IMR-90 (cell line): ENCODE results near the gene TMEM72. TPM values are rescaled to one million over a fixed set of nuclear protein-coding genes. Genes with fewer than 3 reads are reported as not detected.

Source experiments
- ATAC-seq: fragments of 200-7000 bp; cut with Tn5 transposase; 2 replicates; pipeline ENCODE4 v1.9.1; 2020; ENCODE audit warnings: low read depth, mild to moderate bottlenecking, moderate library complexity
- BruUV-seq: library from RNA; stranded (reverse); fragments of 400-500 nt; replicated peaks from 2 replicates; lab custom pipeline; 2021; lab: Mats Ljungman, UMichigan
- CTCF ChIA-PET: fragments of 300-600 bp; formaldehyde crosslinking; extraction: SDS; loops from one replicate; lab custom pipeline; 2021; ENCODE audit warnings: antibody characterized with exemption; lab: Yijun Ruan, JAX
- POLR2A ChIA-PET: fragments of 300-600 bp; sonication (Branson Sonifier 250); formaldehyde crosslinking; loops from one replicate; lab custom pipeline; 2022; ENCODE audit warnings: antibody characterized with exemption; ENCODE audit not compliant: unreplicated experiment; lab: Charles Lee
- DNase-seq: peaks from one replicate; pipeline ENCODE4 v3.0.0; 2013
- H2AFZ ChIP-seq: replicated peaks from 2 replicates; pipeline ENCODE3; 2013; ENCODE audit warnings: low read length, mild to moderate bottlenecking; ENCODE audit not compliant: poor library complexity
- H2AK5ac ChIP-seq: 2 replicates; pipeline ENCODE4 v1.6.1; 2013; ENCODE audit warnings: low read depth, low read length, inconsistent platforms
- H2AK9ac ChIP-seq: replicated peaks from 2 replicates; pipeline ENCODE3; 2013; ENCODE audit warnings: mild to moderate bottlenecking, low read depth, low read length, moderate library complexity; ENCODE audit not compliant: poor library complexity
- H2BK120ac ChIP-seq: 2 replicates; pipeline ENCODE4 v1.6.1; 2013; ENCODE audit warnings: low read depth, low read length, inconsistent platforms
- H2BK15ac ChIP-seq: 3 replicates; pipeline ENCODE4 v1.6.1; 2013; ENCODE audit warnings: low read depth, low read length, inconsistent platforms
- H2BK20ac ChIP-seq: 2 replicates; pipeline ENCODE4 v1.6.1; 2013; ENCODE audit warnings: low read depth, mild to moderate bottlenecking, inconsistent platforms, low read length, moderate library complexity
- H2BK5ac ChIP-seq: 2 replicates; pipeline ENCODE4 v1.6.1; 2013; ENCODE audit warnings: mild to moderate bottlenecking, low read depth, low read length, inconsistent platforms; ENCODE audit not compliant: poor library complexity, severe bottlenecking
- H3K14ac ChIP-seq: replicated peaks from 2 replicates; pipeline ENCODE4 v1.6.1; 2013; ENCODE audit warnings: low read depth, low read length, inconsistent platforms
- H3K18ac ChIP-seq: 2 replicates; pipeline ENCODE4 v1.6.1; 2013; ENCODE audit warnings: low read depth, low read length, control low read depth
- H3K23ac ChIP-seq: 2 replicates; pipeline ENCODE4 v1.6.1; 2013; ENCODE audit warnings: low read depth, low read length, inconsistent platforms
- H3K27ac ChIP-seq: 2 replicates; pipeline ENCODE4 v1.5.1; 2013; ENCODE audit warnings: mild to moderate bottlenecking, control low read depth, low read length; ENCODE audit not compliant: insufficient read depth
- H3K27me3 ChIP-seq: 2 replicates; pipeline ENCODE4 v1.6.1; 2013; ENCODE audit warnings: low read length; ENCODE audit not compliant: control insufficient read depth, insufficient read depth
- H3K36me3 ChIP-seq: 2 replicates; pipeline ENCODE4 v1.6.1; 2013; ENCODE audit warnings: low read length, mixed read lengths; ENCODE audit not compliant: control insufficient read depth, insufficient read depth
- H3K4ac ChIP-seq: 2 replicates; pipeline ENCODE4 v1.6.1; 2013; ENCODE audit warnings: low read depth, low read length, inconsistent platforms
- H3K4me1 ChIP-seq: 2 replicates; pipeline ENCODE4 v1.6.1; 2013; ENCODE audit warnings: low read length, mixed read lengths; ENCODE audit not compliant: control insufficient read depth, insufficient read depth
- H3K4me2 ChIP-seq: 2 replicates; pipeline ENCODE4 v1.6.1; 2013; ENCODE audit warnings: low read depth, mild to moderate bottlenecking, control low read depth, low read length, moderate library complexity
- H3K4me3 ChIP-seq: 2 replicates; pipeline ENCODE4 v1.5.1; 2013; ENCODE audit warnings: low read depth, mild to moderate bottlenecking, control low read depth, low read length, moderate library complexity; ENCODE audit not compliant: insufficient read depth
- H3K56ac ChIP-seq: 2 replicates; pipeline ENCODE4 v1.6.1; 2013; ENCODE audit warnings: low read length, inconsistent platforms; ENCODE audit not compliant: insufficient read depth; ENCODE audit errors: extremely low read depth
- H3K79me1 ChIP-seq, 2 experiments: 2 replicates each; pipeline ENCODE4 v1.6.1; 2013; ENCODE audit warnings: low read length in 2 of 2, inconsistent platforms in 1 of 2, low read depth in 1 of 2
- H3K9ac ChIP-seq: 2 replicates; pipeline ENCODE4 v1.6.1; 2013; ENCODE audit warnings: low read depth, low read length, control low read depth
- H3K9me1 ChIP-seq: 2 replicates; pipeline ENCODE4 v1.6.1; 2013; ENCODE audit warnings: low read length, inconsistent platforms; ENCODE audit not compliant: insufficient read depth
- H3K9me3 ChIP-seq: 2 replicates; pipeline ENCODE4 v1.6.1; 2013; ENCODE audit warnings: low read length; ENCODE audit not compliant: control insufficient read depth, insufficient read depth
- H4K20me1 ChIP-seq: 2 replicates; pipeline ENCODE4 v1.6.1; 2013; ENCODE audit warnings: low read length, inconsistent platforms; ENCODE audit not compliant: insufficient read depth
- H4K5ac ChIP-seq: 2 replicates; pipeline ENCODE4 v1.6.1; 2013; ENCODE audit warnings: mild to moderate bottlenecking, low read depth, low read length, control low read depth
- H4K8ac ChIP-seq, 2 experiments: 2 replicates each; pipeline ENCODE4 v1.6.1; 2013; ENCODE audit warnings: low read depth in 2 of 2, low read length in 2 of 2, control low read depth in 1 of 2, inconsistent platforms in 1 of 2
- H4K91ac ChIP-seq: 2 replicates; pipeline ENCODE4 v1.6.1; 2013; ENCODE audit warnings: low read depth, low read length, inconsistent platforms; ENCODE audit not compliant: insufficient read depth
- CTCF ChIP-seq: conservative IDR thresholded peaks from 2 replicates; pipeline ENCODE4 v1.5.1; 2012; ENCODE audit warnings: mild to moderate bottlenecking, low read depth, low read length, improper control_type of control experiment
- ELK1 ChIP-seq: fragments of 150-350 bp; IDR thresholded peaks from 2 replicates; pipeline ENCODE4 v1.6.1; 2016; ENCODE audit warnings: low read depth, mild to moderate bottlenecking, low read length, moderate library complexity, borderline replicate concordance
- MAZ ChIP-seq: IDR thresholded peaks from 2 replicates; pipeline ENCODE4 v1.6.1; 2012; ENCODE audit warnings: low read depth, mild to moderate bottlenecking, low read length, improper control_type of control experiment, moderate library complexity, borderline replicate concordance
- NFE2L2 ChIP-seq: fragments of 150-350 bp; IDR thresholded peaks from 2 replicates; pipeline ENCODE4 v1.6.1; 2016; ENCODE audit warnings: low read depth, mild to moderate bottlenecking, low read length
- POLR2A ChIP-seq: IDR thresholded peaks from 2 replicates; pipeline ENCODE4 v1.6.1; 2012; ENCODE audit warnings: mild to moderate bottlenecking, low read depth, low read length
- RAD21 ChIP-seq: IDR thresholded peaks from 2 replicates; pipeline ENCODE4 v1.6.1; 2012; ENCODE audit warnings: low read length, improper control_type of control experiment
- RFX5 ChIP-seq: IDR thresholded peaks from 2 replicates; pipeline ENCODE4 v1.8.0; 2012; ENCODE audit warnings: low read depth, mild to moderate bottlenecking, low read length, moderate library complexity
- USF2 ChIP-seq: fragments of 150-350 bp; IDR thresholded peaks from 2 replicates; pipeline ENCODE4 v1.6.1; 2017; ENCODE audit warnings: mild to moderate bottlenecking, antibody characterized with exemption, low read length, low read depth
- WGBS, 2 experiments: methylation state at CpG; one replicate each; pipeline versions ENCODE4 v1.1.5 to v1.1.7; 2013; ENCODE audit warnings: missing lambda C conversion rate in 2 of 2; ENCODE audit not compliant: insufficient read length in 1 of 2; ENCODE audit errors: extremely low coverage in 2 of 2; 5-methylcytosine and 5-hydroxymethylcytosine counted together
- dilution Hi-C: fragments of 300-500 bp; cut with HindIII; formaldehyde crosslinking; loops from one replicate; pipeline ENCODE4 v1.14.3; 2018; ENCODE audit warnings: low sequenced_read_pairs; ENCODE audit not compliant: unreplicated experiment
- in situ Hi-C: fragments of 300-500 bp; cut with MboI; formaldehyde crosslinking; loops from 3 replicates; pipeline ENCODE4 v1.14.3; 2019; ENCODE audit warnings: low sequenced_read_pairs, inconsistent platforms, mixed read lengths
- intact Hi-C: fragments of 100-400 bp; cut with micrococcal nuclease; formaldehyde crosslinking; loops from 2 replicates; pipeline ENCODE4 v1.10.0; 2022
- polyA plus RNA-seq, 3 experiments: library from polyadenylated mRNA; depleted of rRNA; stranded (reverse); fragments of >200 nt; gene quantifications; 2 replicates each; pipeline ENCODE4 v1.2.3, GENCODE V29; 2012; ENCODE audit warnings: low replicate concordance in 1 of 3
- total RNA-seq: library from RNA; depleted of rRNA; stranded (reverse); fragments of >200 nt; gene quantifications from 2 replicates; pipeline ENCODE4 v1.2.3, GENCODE V29; 2012

TMEM72 gene
- total and polyA plus RNA-seq, 2 of the 4 experiments (the other 2 are of a cell fraction): not detected

- no peak for TF ChIP-seq CTCF
Measured at GRCh38 chr10:44863344-44864047, 47.6 kb upstream of the TMEM72 start (continued).

GRCh38 chr10:44864051-44864450 lies 47.1 kb upstream of the TMEM72 start:
- Histone ChIP-seq H4K5ac (peak overlapping the region; percentile 78; the same call in 1 of the 2 replicates), H3K4ac (peak overlapping the region; percentile 85), H2BK5ac (no peak overlapping the region), H3K4me3 (no peak overlapping the region), H4K91ac (peak overlapping the region; percentile 85), H3K9me3 (no peaks in the 10 kb centered on the region), H3K4me1 (peaks cover 4% of the 10 kb centered on the region; the same call in 1 of the 2 replicates), H3K79me1 (no peaks in the 10 kb centered on the region), H3K36me3 (no peaks in the 10 kb centered on the region), H2BK20ac (peak overlapping the region; percentile 93; the same call in 1 of the 2 replicates), H4K20me1 (no peaks in the 10 kb centered on the region), H3K18ac (no peak overlapping the region), H2BK120ac (peak overlapping the region; percentile 96), H3K4me2 (peak overlapping the region; percentile 82), H2AK9ac (peak overlapping the region; percentile 18), H3K23ac (0 out of 2 replicates have a peak overlapping the region, but pooled peaks have one; percentile 24), H3K56ac (no peak overlapping the region; the same call in 1 of the 2 replicates), H4K8ac (peak overlapping the region; percentile 27 to 92), H3K14ac (peak overlapping the region; percentile 45; the same call in 1 of the 2 replicates), H3K9ac (no peak overlapping the region), H2AK5ac (peak overlapping the region; percentile 70), H2BK15ac (peak overlapping the region; percentile 58; the same call in 2 of the 3 replicates), H3K27me3 (no peaks in the 10 kb centered on the region), H3K27ac (no peak overlapping the region), H2AFZ (peak overlapping the region; percentile 98), H3K9me1 (peaks cover 16% of the 10 kb centered on the region)
- POLR2A ChIA-PET: no interaction called here
- BruUV-seq: no TSS peak
- in situ Hi-C loops: loop anchor here (5.0 to 25.0 kb wide), 4 partner anchors 472 to 1192 kb away; no protein-coding TSS in a partner anchor
- dilution Hi-C loops: no loop called here
- ATAC-seq (no peak), DNase-seq (no peak)
- WGBS, 2 experiments: 64% methylated on average over 8 of the region's 17 CpGs; no CpG with 5 or more reads in 1 of the 2 experiments
- CTCF ChIA-PET: interaction anchor here (0.7 to 1.0 kb wide), 2 partner anchors 478 to 1064 kb away, joined by 3 to 4 read pairs; no protein-coding TSS in a partner anchor
- intact Hi-C loops: loop anchor here (1.0 to 5.0 kb wide), 5 partner anchors 477 to 1193 kb away; no protein-coding TSS in a partner anchor
- TF ChIP-seq ELK1: no peak
- no peak for TF ChIP-seq POLR2A
- TF ChIP-seq USF2: no peak
- TF ChIP-seq RAD21: no peak
- TF ChIP-seq RFX5: no peak
- no peak for TF ChIP-seq MAZ
- no peak for TF ChIP-seq NFE2L2
